Measurements from ENCODE around the gene UQCRC2.
"Not testable (repeated sequence)": the region's sequence is repeated elsewhere in the genome, so short reads cannot be mapped to it uniquely, and the experiment has no call there.

UQCRC2 gene

GRCh38 chr16:21971856-21972255, 18.7 kb downstream of the UQCRC2 start:
- no peak for DNase-seq

GRCh38 chr16:21973945-21974344, 20.8 kb downstream of the UQCRC2 start:
- DNase-seq: no peak

DNA sequence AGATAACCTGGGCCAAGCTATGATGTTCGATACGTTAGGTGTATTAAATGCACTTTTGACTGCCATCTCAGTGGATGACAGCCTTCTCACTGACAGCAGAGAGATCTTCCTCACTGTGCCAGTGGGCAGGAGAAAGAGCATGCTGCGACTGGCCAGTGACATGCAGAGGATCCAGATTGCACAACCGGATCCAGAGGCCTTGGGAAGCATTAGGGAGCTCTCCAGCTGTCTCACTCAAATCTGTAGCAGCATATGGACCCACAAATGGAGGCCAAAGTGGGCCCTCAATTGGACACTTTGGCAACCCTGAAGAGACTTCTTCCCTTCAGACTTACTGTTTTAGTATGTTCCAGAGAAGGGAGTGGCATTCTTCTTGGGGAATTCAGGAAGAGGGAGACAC, 26.9 kb downstream of the UQCRC2 start:
- DNase-seq: no peak

- DNase-seq: no peak
These were observed 28.9 kb downstream of the UQCRC2 start for GRCh38 chr16:21982108-21982507.

GRCh38 chr16:21984062-21984461, 30.9 kb downstream of the UQCRC2 start:
- DNase-seq: no peak

DNA sequence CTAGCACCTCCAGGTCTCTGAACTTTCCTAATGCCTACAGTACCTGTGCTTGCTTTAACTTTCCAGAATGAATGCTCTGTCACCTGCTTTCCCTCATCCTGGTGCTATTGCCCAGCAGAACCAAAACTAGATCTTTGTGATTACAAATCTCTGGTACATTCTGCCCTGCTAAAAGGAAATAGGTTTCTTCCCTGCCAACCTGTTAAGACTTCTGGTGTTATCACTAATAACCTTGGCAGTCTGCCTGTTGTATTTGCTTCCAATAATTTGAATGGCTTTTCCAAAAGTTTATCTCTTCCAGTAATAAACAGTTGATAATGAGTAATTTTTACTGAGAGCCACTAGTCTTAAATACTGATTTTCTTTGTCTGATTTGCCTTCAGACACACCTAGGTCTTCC, 32.4 kb downstream of the UQCRC2 start:
- DNase-seq: no peak

DNA sequence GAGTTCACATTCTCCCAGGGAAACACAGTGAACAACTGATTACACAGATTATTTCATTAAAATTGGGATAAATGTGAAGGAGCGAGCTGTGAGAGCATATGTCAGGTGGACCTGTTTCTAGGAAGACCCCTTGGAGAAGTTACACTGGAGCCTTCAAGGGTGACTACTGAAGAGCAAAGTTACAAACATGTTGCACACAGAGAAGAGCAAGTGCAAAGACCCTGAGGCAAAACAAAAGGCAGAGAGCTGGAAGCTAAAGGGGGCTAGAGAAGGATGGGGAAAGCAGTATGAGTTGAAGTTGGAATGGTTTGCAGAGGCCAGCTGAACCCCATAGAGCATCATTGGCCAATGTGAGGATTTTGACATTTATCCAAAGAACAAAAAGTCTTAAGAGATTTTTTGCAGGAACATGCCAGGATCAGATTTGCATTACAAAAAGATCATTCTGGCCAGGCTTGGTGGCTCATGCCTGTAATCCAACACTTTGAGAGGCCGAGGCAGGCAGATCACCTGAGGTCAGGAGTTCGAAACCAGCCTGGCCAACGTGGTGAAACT, 33.6 kb downstream of the UQCRC2 start:
- DNase-seq: no peak

DNA sequence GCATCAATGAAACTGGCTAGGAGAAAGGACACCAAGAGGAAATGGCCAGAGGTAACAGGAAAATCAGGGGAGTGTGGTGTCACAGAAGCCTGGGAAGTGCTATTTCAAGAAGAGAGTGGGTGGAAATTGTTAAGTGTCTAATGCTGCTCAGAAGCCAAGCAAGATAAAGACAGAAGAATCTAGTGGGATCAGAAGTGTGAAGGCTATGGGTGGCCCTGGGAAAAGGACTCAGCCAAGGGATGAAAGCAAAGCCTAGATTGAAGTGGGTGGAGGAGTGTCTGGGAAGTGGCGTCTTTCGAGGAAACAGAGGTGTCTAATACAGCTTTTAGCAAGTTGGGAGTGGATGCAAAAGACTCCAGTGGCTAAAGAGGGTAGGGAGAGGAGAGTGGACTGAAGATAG, 34.3 kb downstream of the UQCRC2 start:
- DNase-seq: no peak

DNA sequence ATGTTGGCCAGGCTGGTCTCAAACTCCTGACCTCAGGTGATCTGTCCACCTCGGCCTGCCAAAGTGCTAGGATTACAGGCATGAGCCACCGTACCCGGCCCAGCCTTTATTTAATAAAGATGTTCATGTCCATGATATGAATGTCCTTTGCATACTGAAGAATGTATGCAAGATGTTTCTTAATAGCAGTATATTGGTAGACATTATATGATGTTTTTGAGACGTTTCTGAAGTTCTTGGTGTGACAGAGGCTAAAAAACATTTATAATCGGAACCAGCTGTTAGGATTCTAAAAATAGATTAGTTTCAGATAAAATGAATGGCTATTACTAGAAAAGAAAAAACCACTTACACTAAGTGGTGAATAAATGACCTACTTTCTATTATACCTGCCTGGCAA, 36.0 kb downstream of the UQCRC2 start:
- DNase-seq: no peak

- no peak for DNase-seq
These were observed 36.6 kb downstream of the UQCRC2 start for GRCh38 chr16:21989751-21990150.

DNA sequence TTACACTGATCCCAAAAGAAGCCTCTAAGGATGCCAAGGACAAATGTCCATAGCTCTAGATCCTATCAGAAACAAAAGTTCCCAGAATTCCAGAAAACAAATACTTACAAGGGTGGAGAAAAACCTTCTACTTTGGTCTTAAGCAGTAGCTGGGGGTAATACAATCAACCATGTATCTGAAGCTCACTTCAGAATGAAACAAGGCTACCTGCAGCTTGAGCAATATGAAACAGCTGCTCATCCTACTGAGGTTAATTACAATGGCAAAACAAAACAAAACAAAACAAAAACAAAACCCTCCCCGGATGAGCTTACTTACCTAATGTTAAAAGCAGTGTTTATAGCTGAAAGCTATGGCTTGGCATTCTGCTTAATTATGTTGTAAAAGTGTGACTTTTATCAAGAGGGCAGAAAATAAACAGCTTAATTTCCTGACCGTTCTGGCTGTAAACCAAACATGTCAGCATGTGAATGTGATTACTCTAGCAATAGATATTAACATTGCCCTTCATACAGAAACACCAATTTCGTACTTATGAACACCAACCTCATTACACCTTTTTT, 37.3 kb downstream of the UQCRC2 start:
- DNase-seq: no peak

- DNase-seq: no peak
These were observed 38.5 kb downstream of the UQCRC2 start for GRCh38 chr16:21991621-21992020.

DNA sequence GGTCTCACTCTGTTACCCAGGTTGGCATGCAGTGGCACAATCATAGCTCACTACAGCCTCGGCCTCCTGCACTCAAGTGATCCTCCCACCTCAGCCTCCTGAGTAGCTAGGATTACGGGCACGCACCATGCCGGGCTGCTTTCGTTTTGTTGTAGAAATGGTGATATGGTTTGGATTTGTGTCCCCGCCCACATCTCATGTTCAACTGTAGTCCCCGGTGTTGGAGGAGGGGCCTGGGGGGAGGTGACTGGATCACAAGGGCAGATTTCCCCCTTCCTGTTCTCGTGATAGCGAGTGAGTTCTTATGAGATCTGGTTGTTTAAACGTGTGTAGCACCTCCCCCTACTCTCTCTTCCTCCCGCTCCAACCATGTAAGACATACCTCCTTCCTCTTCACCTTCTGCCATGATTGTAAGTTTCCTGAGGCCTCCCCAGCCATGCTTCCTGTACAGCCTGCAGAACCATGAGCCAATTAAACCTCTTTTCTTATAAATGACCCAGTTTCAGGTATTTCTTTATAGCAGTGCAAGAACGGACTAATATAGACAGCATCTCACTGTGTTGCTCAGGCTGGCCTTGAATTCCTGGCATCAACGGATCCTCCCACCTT, 41.8 kb downstream of the UQCRC2 start:
- DNase-seq: no peak

DNA sequence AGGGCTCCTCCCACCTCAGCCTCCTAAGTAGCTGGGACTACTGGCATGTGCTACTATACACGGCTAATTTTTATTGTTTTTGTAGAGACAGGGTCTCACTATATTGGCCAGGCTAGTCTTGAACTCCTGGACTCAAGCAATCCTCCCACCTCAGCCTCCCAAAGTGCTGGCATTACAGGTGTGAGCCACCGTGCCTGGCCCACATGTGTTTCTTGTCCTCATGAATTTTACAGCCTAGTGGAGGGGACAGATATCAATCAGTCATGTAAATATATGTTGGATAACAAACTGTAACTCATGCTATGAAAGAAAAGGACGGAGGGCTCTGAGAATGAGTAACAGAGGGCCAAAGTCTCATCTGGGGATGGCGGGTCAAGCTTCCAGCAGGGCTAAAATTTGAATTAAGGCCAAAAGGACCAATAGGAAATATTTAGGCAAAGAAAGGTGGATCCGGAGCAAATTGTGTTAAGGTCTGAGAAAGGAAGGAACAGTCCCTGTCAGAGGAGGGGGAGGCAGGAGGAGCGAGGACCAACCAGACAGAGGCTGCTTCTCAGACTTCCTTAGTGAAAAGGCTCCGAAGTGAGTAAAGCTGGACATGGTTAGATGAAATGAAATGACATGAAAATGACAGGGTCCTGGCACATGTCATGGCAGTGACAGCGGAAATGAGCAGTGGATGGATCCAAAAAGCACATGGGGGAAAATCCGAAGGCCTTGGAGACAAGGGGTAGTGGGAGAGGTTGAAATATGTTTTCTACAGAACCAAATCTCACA, 43.9 kb downstream of the UQCRC2 start:
- DNase-seq: no peak

GRCh38 chr16:21997697-21998480, 44.7 kb downstream of the UQCRC2 start:
- DNase-seq: no peak

DNA sequence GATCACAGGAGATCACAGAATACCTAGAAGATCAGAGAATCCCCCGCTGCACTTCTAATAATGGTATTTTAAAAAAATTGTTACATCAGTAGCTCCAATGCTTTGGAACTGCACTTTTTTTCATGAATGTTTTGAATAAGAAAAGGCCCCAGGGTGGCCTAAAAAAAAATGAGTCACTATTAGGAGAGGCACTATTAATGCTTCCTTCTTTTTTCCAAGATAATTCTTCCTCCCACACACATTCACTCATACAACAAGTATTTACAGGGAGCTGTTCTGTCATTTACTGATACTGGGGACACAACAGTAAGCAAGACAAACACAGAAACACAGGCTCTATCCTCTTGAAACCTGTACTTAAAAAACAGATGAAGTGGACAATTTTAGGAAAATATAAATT, 48.4 kb downstream of the UQCRC2 start:
- DNase-seq: no peak

GRCh38 chr16:22002047-22002446, 48.9 kb downstream of the UQCRC2 start:
- not testable (repeated sequence) for DNase-seq

DNA sequence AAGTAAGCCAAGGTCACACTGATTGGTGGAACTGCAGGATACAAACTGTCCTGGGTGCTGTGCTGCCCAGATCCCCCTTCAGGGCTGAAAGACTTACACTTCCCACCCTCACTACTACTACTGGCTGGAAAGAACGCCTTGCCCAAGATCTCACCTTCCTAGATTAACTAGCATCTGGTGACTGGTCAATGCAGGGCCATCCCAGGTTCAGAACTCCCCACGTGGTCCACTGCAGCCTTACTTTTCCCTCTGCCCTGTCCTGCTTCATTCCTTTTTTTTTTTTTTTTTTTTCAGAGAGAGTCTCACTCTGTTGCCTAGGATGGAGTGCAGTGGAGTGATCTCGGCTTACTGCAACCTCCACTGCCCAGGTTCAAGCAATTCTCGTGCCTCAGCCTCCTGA, 50.0 kb downstream of the UQCRC2 start:
- no peak for DNase-seq

GRCh38 chr16:22004341-22004740, 51.2 kb downstream of the UQCRC2 start:
- no peak for DNase-seq

DNA sequence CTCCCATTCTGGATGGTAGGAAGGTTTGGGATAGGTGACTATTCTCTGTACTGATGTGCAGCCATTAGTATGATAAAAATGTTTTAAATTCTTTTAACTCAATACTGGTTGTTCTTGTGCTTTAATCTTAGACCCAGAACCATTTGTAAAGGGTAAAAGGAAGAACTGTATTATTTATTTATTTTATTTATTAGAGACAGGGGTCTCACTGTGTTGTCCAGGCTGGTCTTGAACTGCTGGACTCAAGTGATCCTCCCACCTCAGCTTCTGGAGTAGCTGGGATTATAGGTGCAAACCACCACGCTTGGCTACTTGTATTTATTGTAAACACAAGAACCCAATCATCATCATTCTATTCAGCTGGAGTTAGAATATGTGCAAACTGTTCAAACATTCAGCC, 52.6 kb downstream of the UQCRC2 start:
- DNase-seq: no peak

- DNase-seq: no peak
These were observed 53.5 kb downstream of the UQCRC2 start for GRCh38 chr16:22006636-22007035.

DNA sequence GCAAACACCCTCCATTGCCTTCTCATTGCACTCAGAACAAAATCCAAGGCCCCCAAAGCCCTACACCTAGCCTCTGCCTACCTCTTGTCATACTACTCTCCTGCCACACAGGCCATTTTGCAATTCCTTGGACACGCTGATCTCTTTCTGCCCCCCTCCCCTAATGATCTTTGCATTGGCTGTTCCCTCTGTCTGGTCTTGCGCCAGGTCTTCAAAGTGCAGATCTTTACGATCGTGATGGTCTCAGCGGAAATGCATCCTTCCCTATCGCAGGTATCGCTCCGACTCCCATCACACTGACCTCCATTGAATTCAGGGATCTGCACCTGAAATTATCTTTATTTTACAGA, 54.0 kb downstream of the UQCRC2 start:
- DNase-seq: no peak
